Endothelial cell of umbilical vein (primary cell): ENCODE results near the gene RSPH1.

ENCODE experiments used
- CTCF ChIP-seq, 2 donors: IDR thresholded peaks; 1 replicate in 1 of 2; 2 replicates in 1 of 2; pipeline ENCODE4 v1.5.1; 2011; ENCODE audit warnings: low read length in 2 of 2, mild to moderate bottlenecking in 2 of 2, moderate library complexity in 2 of 2, control low read depth in 1 of 2, inconsistent platforms in 1 of 2, low read depth in 1 of 2; ENCODE audit not compliant: insufficient read depth in 1 of 2; ENCODE audit errors: extremely low read depth in 1 of 2
- EZH2 ChIP-seq: IDR thresholded peaks from 2 replicates; pipeline ENCODE4 v1.6.1; 2012; ENCODE audit warnings: borderline replicate concordance, low read depth, mild to moderate bottlenecking, moderate library complexity, low read length, inconsistent platforms; ENCODE audit not compliant: severe bottlenecking
- FOS ChIP-seq: IDR thresholded peaks from 2 replicates; pipeline ENCODE4 v1.6.1; 2011; ENCODE audit warnings: mild to moderate bottlenecking, low read length, moderate library complexity, borderline replicate concordance; ENCODE audit not compliant: insufficient read depth
- GATA2 ChIP-seq: IDR thresholded peaks from 2 replicates; pipeline ENCODE4 v1.7.0; 2011; ENCODE audit warnings: low read depth, mild to moderate bottlenecking, moderate library complexity, mixed read lengths, low read length; ENCODE audit not compliant: insufficient read length, insufficient read depth
- JUN ChIP-seq: IDR thresholded peaks from 2 replicates; pipeline ENCODE4 v1.6.1; 2011; ENCODE audit warnings: borderline replicate concordance, low read depth; ENCODE audit not compliant: insufficient read length, insufficient read depth
- MAX ChIP-seq: IDR thresholded peaks from 2 replicates; pipeline ENCODE4 v1.6.1; 2011; ENCODE audit not compliant: insufficient read depth, insufficient read length
- MYC ChIP-seq: IDR thresholded peaks from one replicate; pipeline ENCODE4 v1.6.1; 2011; ENCODE audit warnings: mild to moderate bottlenecking, low read depth, low read length
- POLR2A ChIP-seq: IDR thresholded peaks from 2 replicates; pipeline ENCODE4 v1.6.1; 2012; ENCODE audit warnings: low read depth, mild to moderate bottlenecking, control low read depth, low read length
- POLR2AphosphoS5 ChIP-seq: IDR thresholded peaks from 2 replicates; pipeline ENCODE4 v1.6.1; 2012; ENCODE audit warnings: low read depth, mild to moderate bottlenecking, control low read depth, low read length, moderate library complexity; ENCODE audit not compliant: insufficient read depth

- no peak for TF ChIP-seq CTCF (IDR thresholded peaks at IDR 0.05; ENCODE audit: extremely low read depth in 1 of 2, insufficient read depth in 1 of 2, low read depth in 1 of 2, low read length in 2 of 2)
- no peak for TF ChIP-seq EZH2
- TF ChIP-seq POLR2AphosphoS5 = no peak
- no peak for TF ChIP-seq POLR2A
- TF ChIP-seq MAX = no peak
- no peak for TF ChIP-seq JUN
- TF ChIP-seq MYC = no peak
- no peak for TF ChIP-seq FOS
- TF ChIP-seq GATA2 = no peak
Measured at GRCh38 chr21:42521384-42521783, 25.4 kb upstream of the RSPH1 start.
